Fibroblast of pulmonary artery (primary cell): ENCODE measurements around the gene NDUFB7.

Source experiments
- DNase-seq: peaks from one replicate; pipeline ENCODE4 v3.0.0-alpha.2; 2010; ENCODE audit warnings: low read depth
- H3K4me3 ChIP-seq: replicated peaks from 2 replicates; pipeline ENCODE4 v1.5.1; 2011; ENCODE audit warnings: low read depth, mild to moderate bottlenecking, control low read depth, low read length, moderate library complexity
- CTCF ChIP-seq: IDR thresholded peaks from 2 replicates; pipeline ENCODE4 v1.5.1; 2011; ENCODE audit warnings: mild to moderate bottlenecking, control low read depth, low read length, inconsistent platforms; ENCODE audit errors: missing control alignments

NDUFB7 gene

GRCh38 chr19:14580623-14581237, 8.9 kb upstream of the NDUFB7 start:
- TF ChIP-seq CTCF = no peak
- DNase-seq = no peak
- no peak overlapping the region for H3K4me3 ChIP-seq

- DNase-seq = no peak
- no peak overlapping the region for H3K4me3 ChIP-seq
- TF ChIP-seq CTCF = no peak
These were observed 6.1 kb upstream of the NDUFB7 start for GRCh38 chr19:14577885-14578427.

- TF ChIP-seq CTCF = no peak
- H3K4me3 ChIP-seq = no peak overlapping the region
- no peak for DNase-seq
These were observed 5.4 kb upstream of the NDUFB7 start for GRCh38 chr19:14577264-14577663.

- TF ChIP-seq CTCF = no peak
- DNase-seq = no peak
- H3K4me3 ChIP-seq = no peak overlapping the region
These were observed 4.5 kb upstream of the NDUFB7 start for GRCh38 chr19:14576363-14576762.

- DNase-seq = no peak
- no peak overlapping the region for H3K4me3 ChIP-seq
- no peak for TF ChIP-seq CTCF
These were observed 3.6 kb upstream of the NDUFB7 start for GRCh38 chr19:14575428-14575980.

GRCh38 chr19:14570864-14571527, 870 bp downstream of the NDUFB7 start:
- no peak for TF ChIP-seq CTCF
- peak overlapping the region; percentile 99 for H3K4me3 ChIP-seq
- no peak for DNase-seq
